ENCODE measurements around the gene PTPRR. TPM values are rescaled to one million over a fixed set of nuclear protein-coding genes. Genes with fewer than 3 reads are reported as not detected.

Gene PTPRR
- total RNA-seq, 1 donor from 2014 or later, result 0.46 TPM

DNA sequence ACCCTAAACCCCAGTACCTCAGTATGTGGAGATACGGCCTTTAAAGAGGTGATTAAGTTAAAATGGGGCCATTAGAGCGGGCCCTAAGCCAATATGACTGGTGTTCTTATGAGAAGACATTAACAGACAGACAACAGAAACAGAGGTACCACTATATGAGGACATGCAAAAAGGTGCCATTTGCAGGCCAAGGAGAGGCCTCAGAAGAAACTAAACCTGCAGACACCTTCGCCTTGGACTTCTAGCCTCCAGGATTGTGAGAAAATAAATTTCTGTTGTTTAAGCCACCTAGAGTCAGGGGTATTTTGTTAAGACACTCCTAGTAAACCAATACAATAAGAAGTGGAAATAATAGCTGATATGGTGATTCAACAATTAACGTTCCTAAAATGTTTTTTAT lies 315.9 kb downstream of the PTPRR start:
- no peak for DNase-seq (ENCODE audit: low read depth)
- no peak for TF ChIP-seq CTCF (conservative IDR thresholded peaks at IDR 0.05; ENCODE audit: low read depth, low read length)

DNA sequence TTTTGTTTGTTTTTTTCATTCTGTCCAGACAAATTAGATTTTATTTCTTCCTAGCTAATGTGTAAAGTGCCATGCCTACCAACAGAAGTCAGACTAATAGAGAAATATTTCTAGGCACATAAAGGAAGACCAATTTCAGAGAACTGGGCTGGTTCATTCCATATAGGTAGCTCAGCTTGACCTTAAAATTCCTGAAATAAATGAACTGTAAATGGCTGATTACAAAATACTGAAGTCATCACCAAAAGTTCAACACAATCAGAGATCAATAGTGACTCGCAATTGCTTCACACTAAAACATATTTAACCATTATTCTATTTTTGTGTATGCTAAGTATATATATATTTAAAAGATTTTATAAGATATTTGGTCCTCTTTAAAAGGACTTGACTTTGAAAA lies 317.5 kb downstream of the PTPRR start:
- peak; percentile 47 for DNase-seq (ENCODE audit: low read depth)
- TF ChIP-seq CTCF (conservative IDR thresholded peaks at IDR 0.05; ENCODE audit: low read depth, low read length), result no peak
- H3K4me3 ChIP-seq (ENCODE audit: low read depth, low read length), result no peak overlapping the region

More for the DNA sequence above, 315.9 kb downstream of the PTPRR start:
- H3K4me3 ChIP-seq (ENCODE audit: low read depth, low read length), result no peak overlapping the region

DNA sequence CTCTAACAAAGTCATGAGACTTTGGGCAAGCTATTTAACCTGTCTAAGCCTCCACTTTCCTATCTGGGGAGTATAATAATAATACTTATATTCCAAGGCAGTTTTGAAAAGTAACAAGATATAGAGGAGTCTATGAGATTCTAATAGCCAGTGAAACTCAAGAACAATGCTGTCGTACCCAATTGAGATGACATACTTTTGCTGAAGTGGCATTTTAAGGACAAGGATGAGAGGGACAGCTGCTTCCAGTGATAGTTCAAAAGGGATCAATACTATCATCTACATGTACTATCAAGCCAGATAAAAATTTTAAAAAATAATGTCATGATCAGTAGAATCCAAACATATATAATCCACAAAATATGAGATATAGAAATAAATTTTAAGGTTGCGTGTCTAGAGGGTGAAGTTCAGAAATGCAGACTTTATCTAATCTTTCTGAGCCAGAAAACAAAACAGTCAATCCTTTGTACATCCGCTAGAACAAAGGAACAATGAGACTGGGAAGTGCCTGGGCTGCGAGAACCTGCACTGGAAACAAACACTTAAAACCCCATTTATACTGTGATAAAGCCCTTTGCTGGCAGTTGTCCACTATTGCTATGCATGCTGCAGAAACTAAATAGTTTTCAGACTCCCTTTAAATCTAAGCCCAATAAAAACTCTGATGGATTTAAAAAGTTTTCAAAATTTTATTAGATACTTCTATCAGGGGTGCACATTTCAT lies 321.9 kb downstream of the PTPRR start:
- TF ChIP-seq CTCF (conservative IDR thresholded peaks at IDR 0.05; ENCODE audit: low read depth, low read length), result no peak
- H3K4me3 ChIP-seq (ENCODE audit: low read depth, low read length), result no peak overlapping the region
- no peak for DNase-seq (ENCODE audit: low read depth)

DNA sequence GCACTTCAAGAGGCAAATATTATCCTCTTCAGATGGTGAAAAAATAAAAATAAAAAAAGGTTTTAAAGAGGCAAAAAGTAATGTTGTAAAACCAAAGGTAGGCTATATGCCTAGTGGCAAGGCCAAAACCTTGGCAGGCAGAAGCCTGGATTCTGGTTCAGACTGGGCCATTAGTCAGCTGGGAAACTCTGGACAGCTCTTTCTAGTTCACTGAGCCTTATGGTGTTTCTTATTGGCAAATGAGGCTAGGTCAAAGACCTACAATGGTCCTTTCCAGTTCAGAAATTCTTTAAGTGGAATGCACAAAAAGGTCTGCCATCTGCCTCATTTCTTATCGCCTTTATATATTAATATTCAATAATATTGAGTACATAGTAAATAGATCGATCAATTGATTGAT lies 327.9 kb downstream of the PTPRR start:
- TF ChIP-seq CTCF (conservative IDR thresholded peaks at IDR 0.05; ENCODE audit: low read depth, low read length), result no peak
- DNase-seq (ENCODE audit: low read depth), result no peak
- no peak overlapping the region for H3K4me3 ChIP-seq (ENCODE audit: low read depth, low read length)

GRCh38 chr12:70590549-70591226 lies 329.9 kb downstream of the PTPRR start:
- TF ChIP-seq CTCF (conservative IDR thresholded peaks at IDR 0.05; ENCODE audit: low read depth, low read length), result no peak
- no peak overlapping the region for H3K4me3 ChIP-seq (ENCODE audit: low read depth, low read length)
- DNase-seq (ENCODE audit: low read depth), result no peak

GRCh38 chr12:70590051-70590450 lies 330.5 kb downstream of the PTPRR start:
- DNase-seq (ENCODE audit: low read depth), result no peak
- H3K4me3 ChIP-seq (ENCODE audit: low read depth, low read length), result no peak overlapping the region
- TF ChIP-seq CTCF (conservative IDR thresholded peaks at IDR 0.05; ENCODE audit: low read depth, low read length), result peak; percentile 83

Other genes starting within 250 kb of the PTPRR start
- 3.8 TPM in 1 of 2 replicates, not detected in the other for gene TSPAN8, start 237.3 kb upstream of the PTPRR start, total RNA-seq